Tibial nerve (tissue), 4 donors: Measurements from ENCODE around the gene LAMP5. TPM values are rescaled to one million over a fixed set of nuclear protein-coding genes. Genes with fewer than 3 reads are reported as not detected.

Experiments
- DNase-seq, 2 donors: peaks; one replicate each; pipeline ENCODE4 v3.0.0-alpha.2; 2019; ENCODE audit warnings: low spot score in 2 of 2
- H3K27ac ChIP-seq, 4 donors: fragments of 200-600 bp; sonication (generic) in 3 of 4; one replicate each; pipeline ENCODE4 v1.5.1; 2017 to 2019; ENCODE audit warnings: mild to moderate bottlenecking in 1 of 4
- H3K27me3 ChIP-seq, 2 donors: fragments of 200-600 bp; sonication (generic) in 1 of 2; one replicate each; pipeline versions ENCODE4 v1.5.1 to v1.6.0; 2017 to 2019
- H3K36me3 ChIP-seq, 3 donors: fragments of 200-600 bp; sonication (generic); one replicate each; pipeline ENCODE4 v1.5.1; 2018 to 2019
- H3K4me1 ChIP-seq, 4 donors: fragments of 200-600 bp; sonication (generic) in 3 of 4; one replicate each; pipeline ENCODE4 v1.5.1; 2017 to 2019
- H3K4me3 ChIP-seq, 4 donors: fragments of 200-600 bp; sonication (generic) in 3 of 4; one replicate each; pipeline ENCODE4 v1.5.1; 2017 to 2019; ENCODE audit warnings: mild to moderate bottlenecking in 1 of 4, moderate library complexity in 1 of 4
- H3K9me3 ChIP-seq, 4 donors: fragments of 200-600 bp; sonication (generic) in 3 of 4; one replicate each; pipeline ENCODE4 v1.5.1; 2017 to 2019
- EP300 ChIP-seq, 2 donors: sonication (generic); formaldehyde crosslinking; IDR thresholded peaks; one replicate each; pipeline ENCODE4 v1.6.1; 2017; ENCODE audit warnings: antibody characterized with exemption in 2 of 2, mild to moderate bottlenecking in 1 of 2
- POLR2A ChIP-seq, 2 donors: fragments of 450-650 bp; IDR thresholded peaks; one replicate each; pipeline ENCODE4 v1.6.1; 2017; ENCODE audit warnings: antibody characterized with exemption in 2 of 2, mild to moderate bottlenecking in 2 of 2, moderate library complexity in 2 of 2
- WGBS, 2 donors: methylation state at CpG; one replicate each; pipeline ENCODE4 v1.1.5; 2018; 5-methylcytosine and 5-hydroxymethylcytosine counted together
- total RNA-seq, 4 donors: library from RNA; depleted of rRNA; stranded (reverse); fragments of >200 nt; gene quantifications; one replicate each; pipeline ENCODE4 v1.1.0, GENCODE V29; 2016
- TF ChIP-seq, protein P1 (sequence below), 5 experiments: fragments of 200-600 bp in 3 of 5; fragments of 450-650 bp in 2 of 5; sonication (generic) in 3 of 5; IDR thresholded peaks; one replicate each; pipeline ENCODE4 v1.5.1; 2016 to 2019; ENCODE audit warnings: antibody characterized with exemption in 5 of 5, mild to moderate bottlenecking in 3 of 5, moderate library complexity in 2 of 5

LAMP5 gene
- total RNA-seq, 4 donors from 2014 or later, result 0.21 to 0.59 (median 0.44) TPM; not detected in 1

DNA sequence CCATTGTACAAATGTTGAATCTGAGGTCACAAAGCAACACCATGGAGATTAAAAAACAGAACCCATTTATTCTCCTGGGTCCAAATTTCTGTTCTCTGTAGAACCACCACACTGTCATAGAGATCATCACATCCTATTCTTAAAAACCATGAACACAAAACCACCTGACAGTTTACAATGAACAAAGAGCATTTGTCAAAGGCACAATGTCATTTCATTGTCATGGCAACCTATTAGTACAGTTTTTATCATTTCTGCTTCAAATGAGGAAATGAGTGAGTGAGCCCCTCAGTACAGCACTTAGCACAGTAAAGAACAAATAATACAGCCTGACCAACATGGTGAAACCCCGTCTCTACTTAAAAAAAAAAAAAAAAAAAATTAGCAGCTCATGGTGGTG, 23.1 kb upstream of the LAMP5 start:
- no peak overlapping the region for H3K4me3 ChIP-seq
- 73 to 80% methylated on average over 1 of the region's 1 CpG for WGBS, 2 donors
- no peak overlapping the region for H3K27ac ChIP-seq
- no peak for DNase-seq
- H3K27me3 ChIP-seq, result no peaks in the 10 kb centered on the region
- no peaks in the 10 kb centered on the region for H3K9me3 ChIP-seq
- TF ChIP-seq, protein P1, sequence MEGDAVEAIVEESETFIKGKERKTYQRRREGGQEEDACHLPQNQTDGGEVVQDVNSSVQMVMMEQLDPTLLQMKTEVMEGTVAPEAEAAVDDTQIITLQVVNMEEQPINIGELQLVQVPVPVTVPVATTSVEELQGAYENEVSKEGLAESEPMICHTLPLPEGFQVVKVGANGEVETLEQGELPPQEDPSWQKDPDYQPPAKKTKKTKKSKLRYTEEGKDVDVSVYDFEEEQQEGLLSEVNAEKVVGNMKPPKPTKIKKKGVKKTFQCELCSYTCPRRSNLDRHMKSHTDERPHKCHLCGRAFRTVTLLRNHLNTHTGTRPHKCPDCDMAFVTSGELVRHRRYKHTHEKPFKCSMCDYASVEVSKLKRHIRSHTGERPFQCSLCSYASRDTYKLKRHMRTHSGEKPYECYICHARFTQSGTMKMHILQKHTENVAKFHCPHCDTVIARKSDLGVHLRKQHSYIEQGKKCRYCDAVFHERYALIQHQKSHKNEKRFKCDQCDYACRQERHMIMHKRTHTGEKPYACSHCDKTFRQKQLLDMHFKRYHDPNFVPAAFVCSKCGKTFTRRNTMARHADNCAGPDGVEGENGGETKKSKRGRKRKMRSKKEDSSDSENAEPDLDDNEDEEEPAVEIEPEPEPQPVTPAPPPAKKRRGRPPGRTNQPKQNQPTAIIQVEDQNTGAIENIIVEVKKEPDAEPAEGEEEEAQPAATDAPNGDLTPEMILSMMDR (IDR thresholded peaks at IDR 0.05), result no peak
- no peak for TF ChIP-seq POLR2A (IDR thresholded peaks at IDR 0.05)
- TF ChIP-seq EP300 (IDR thresholded peaks at IDR 0.05), result no peak
- no peaks in the 10 kb centered on the region for H3K36me3 ChIP-seq
- peaks cover 0 to 4% (median 0%) of the 10 kb centered on the region in 4 donors for H3K4me1 ChIP-seq

GRCh38 chr20:9492067-9492466, 22.3 kb upstream of the LAMP5 start:
- WGBS, 2 donors, result 36 to 40% methylated on average over 4 of the region's 4 CpGs
- no peaks in the 10 kb centered on the region for H3K36me3 ChIP-seq
- no peak for DNase-seq
- no peaks in the 10 kb centered on the region for H3K27me3 ChIP-seq
- H3K4me1 ChIP-seq, result peaks cover 0 to 4% (median 0%) of the 10 kb centered on the region in 4 donors
- TF ChIP-seq EP300 (IDR thresholded peaks at IDR 0.05) (no peak), POLR2A (IDR thresholded peaks at IDR 0.05) (no peak)
- TF ChIP-seq, protein P1 (IDR thresholded peaks at IDR 0.05), result no peak
- no peak overlapping the region for H3K27ac ChIP-seq
- H3K4me3 ChIP-seq, result no peak overlapping the region
- H3K9me3 ChIP-seq, result no peaks in the 10 kb centered on the region

- Histone ChIP-seq H3K27ac (no peak overlapping the region), H3K4me1 (no peaks in the 10 kb centered on the region), H3K9me3 (no peaks in the 10 kb centered on the region), H3K27me3 (no peaks in the 10 kb centered on the region), H3K4me3 (no peak overlapping the region), H3K36me3 (no peaks in the 10 kb centered on the region)
- no peak for DNase-seq
- 68 to 72% methylated on average over 2 of the region's 2 CpGs for WGBS, 2 donors
- TF ChIP-seq, protein P1 (IDR thresholded peaks at IDR 0.05), result no peak
- no peak for TF ChIP-seq EP300 (IDR thresholded peaks at IDR 0.05)
- no peak for TF ChIP-seq POLR2A (IDR thresholded peaks at IDR 0.05)
These were observed 20.6 kb upstream of the LAMP5 start for GRCh38 chr20:9493803-9494202.

DNA sequence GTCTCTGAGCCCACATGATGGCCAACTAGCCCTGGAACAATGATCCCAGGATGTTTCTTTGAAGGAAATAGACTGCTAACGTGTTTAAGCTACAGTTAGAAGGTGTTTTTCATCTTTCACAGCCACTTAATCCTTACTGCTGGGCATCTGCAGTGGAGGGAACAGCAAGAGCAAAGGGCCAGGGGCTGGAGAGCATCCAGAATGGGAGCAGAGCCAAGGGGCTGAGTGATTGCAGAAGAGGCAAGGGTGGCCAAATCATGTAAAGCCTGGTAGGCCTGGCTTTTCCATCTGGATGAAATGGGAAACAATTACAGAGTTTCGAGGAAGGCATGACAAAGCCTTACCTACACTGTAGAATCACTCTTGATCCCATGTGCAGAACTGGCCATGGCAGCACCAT, 18.7 kb upstream of the LAMP5 start:
- H3K36me3 ChIP-seq, result no peaks in the 10 kb centered on the region
- no peak overlapping the region for H3K27ac ChIP-seq
- H3K4me1 ChIP-seq, result no peaks in the 10 kb centered on the region
- H3K4me3 ChIP-seq, result no peak overlapping the region
- 77 to 82% methylated on average over 2 of the region's 2 CpGs for WGBS, 2 donors
- H3K9me3 ChIP-seq, result no peaks in the 10 kb centered on the region
- H3K27me3 ChIP-seq, result no peaks in the 10 kb centered on the region
- TF ChIP-seq, protein P1 (IDR thresholded peaks at IDR 0.05), result no peak
- no peak for TF ChIP-seq EP300 (IDR thresholded peaks at IDR 0.05)
- no peak for DNase-seq

DNA sequence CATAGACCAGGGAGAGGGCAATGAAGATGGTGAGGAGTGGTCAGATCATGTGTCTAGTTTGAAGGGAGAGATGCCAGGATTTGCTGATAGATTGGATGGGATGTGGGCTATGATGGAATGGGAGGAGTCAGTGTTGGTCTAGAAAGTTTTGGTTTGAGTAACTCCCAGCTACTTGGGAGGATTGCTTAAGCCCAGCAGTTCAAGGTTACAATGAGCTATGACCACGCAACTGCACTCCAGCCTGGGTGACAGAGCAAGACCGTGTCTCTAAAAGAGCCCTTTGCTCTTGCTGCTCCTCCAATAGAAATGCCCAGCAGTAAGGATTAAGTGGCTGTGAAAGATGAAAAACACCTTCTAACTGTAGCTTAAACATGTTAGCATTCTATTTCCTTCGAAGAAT, 18.2 kb upstream of the LAMP5 start:
- Histone ChIP-seq H3K36me3 (no peaks in the 10 kb centered on the region), H3K27me3 (no peaks in the 10 kb centered on the region), H3K4me1 (no peaks in the 10 kb centered on the region), H3K27ac (no peak overlapping the region), H3K9me3 (no peaks in the 10 kb centered on the region), H3K4me3 (no peak overlapping the region)
- DNase-seq, result no peak
- 94 to 100% methylated on average over 3 of the region's 3 CpGs for WGBS, 2 donors
- no peak for TF ChIP-seq EP300 (IDR thresholded peaks at IDR 0.05)
- TF ChIP-seq, protein P1 (IDR thresholded peaks at IDR 0.05), result no peak
- TF ChIP-seq POLR2A (IDR thresholded peaks at IDR 0.05), result no peak
